ENCODE data around the gene NDUFAF8.

NDUFAF8 gene

DNA sequence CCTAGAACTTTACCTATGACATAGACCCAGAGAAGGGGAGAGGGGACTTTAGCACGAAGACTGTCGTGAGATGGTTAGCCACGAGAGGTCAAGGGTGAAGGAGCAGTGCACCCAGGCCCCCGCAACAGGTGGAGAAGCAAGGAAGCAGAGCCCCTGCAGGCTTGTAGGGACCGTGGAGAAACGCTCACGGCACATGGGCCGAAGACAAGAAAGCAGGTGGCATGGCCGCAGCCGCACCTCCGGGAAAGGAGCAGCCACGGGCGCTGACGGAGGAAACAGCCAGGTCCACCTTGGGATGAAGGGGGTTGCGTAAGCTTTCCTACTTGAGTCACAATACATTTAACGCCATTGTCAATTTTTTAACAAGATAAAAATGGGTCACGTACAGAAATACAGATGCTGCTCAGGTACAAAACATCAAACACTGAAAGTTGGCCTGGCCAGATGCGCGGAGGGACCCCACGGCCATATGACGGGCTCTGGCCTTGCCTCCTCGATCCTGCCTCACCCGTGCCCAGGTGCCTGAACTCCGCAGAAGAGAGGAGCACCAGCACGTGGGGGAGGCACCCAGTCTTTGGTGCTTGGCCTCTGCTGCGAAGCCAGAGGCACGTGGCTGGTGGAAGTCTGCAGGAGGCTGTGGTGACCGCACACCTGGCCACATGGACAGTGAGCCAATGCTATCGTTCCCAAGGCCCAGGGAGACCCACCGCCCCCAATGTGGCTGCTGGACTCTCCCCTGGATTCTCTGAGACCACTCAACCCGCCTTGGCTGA lies 34.8 kb downstream of the NDUFAF8 start:
- no peak for DNase-seq (ENCODE audit: low spot score)
- no peak for FAIRE-seq

DNA sequence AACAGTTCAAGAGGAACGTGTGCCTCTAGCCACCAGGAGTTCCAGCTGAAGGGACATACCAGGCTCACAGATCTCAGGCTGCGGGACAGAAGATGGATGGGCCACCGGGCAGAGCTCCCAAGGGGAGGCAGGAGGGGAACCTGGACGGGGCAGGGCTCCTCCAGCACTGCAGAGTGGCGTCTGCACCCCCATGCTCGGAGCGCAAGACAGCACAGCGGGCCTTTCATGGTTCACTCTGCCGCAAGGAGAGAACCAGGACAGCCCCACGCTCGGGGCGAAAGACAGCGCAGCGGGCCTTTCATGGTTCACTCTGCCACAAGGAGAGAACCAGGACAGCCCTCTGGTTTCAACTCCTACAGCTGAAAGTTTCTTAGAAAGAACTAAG lies 35.3 kb downstream of the NDUFAF8 start:
- DNase-seq (ENCODE audit: low spot score): no peak
- FAIRE-seq: no peak

DNA sequence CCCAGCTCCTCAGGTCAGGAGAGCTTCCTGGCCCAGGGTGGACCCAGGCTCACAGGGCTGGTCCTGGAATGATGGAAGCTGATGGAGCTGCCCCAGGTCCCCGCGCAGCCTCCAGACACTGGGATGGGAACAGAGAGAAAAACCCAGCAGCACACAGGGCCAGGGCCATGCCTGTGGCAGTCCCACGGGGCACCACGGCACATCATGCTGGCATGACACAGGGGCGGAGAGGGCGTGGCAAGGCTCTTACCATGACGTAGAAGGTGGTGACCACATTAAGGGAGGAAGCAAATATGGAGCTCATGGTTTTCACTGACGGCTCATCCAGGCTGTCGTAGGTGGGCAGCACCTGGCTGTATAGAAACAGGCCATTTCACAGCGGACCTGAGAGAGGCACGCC lies 37.7 kb downstream of the NDUFAF8 start:
- no peak for FAIRE-seq
- no peak for DNase-seq (ENCODE audit: low spot score)

DNA sequence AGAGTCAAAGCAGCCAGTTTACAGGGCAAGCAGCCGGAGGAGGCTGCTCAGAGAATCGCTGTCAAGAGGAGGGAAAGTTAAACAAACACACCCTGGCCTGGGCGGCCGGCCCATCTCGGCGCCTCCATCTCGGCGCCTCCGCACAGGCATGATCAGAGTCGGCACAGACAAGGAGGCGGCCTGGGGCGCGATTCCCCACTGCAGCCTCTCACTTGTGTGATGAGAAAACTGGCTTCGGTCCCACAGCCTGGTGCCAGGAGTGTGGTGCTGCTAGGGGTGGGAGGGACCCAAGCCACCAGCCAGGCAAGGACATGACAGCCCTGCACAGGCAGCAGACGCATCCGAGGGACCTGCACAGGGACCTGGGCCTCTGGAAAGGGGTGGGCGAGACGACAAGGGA lies 38.3 kb downstream of the NDUFAF8 start:
- DNase-seq (ENCODE audit: low spot score) (no peak), FAIRE-seq (no peak)

DNA sequence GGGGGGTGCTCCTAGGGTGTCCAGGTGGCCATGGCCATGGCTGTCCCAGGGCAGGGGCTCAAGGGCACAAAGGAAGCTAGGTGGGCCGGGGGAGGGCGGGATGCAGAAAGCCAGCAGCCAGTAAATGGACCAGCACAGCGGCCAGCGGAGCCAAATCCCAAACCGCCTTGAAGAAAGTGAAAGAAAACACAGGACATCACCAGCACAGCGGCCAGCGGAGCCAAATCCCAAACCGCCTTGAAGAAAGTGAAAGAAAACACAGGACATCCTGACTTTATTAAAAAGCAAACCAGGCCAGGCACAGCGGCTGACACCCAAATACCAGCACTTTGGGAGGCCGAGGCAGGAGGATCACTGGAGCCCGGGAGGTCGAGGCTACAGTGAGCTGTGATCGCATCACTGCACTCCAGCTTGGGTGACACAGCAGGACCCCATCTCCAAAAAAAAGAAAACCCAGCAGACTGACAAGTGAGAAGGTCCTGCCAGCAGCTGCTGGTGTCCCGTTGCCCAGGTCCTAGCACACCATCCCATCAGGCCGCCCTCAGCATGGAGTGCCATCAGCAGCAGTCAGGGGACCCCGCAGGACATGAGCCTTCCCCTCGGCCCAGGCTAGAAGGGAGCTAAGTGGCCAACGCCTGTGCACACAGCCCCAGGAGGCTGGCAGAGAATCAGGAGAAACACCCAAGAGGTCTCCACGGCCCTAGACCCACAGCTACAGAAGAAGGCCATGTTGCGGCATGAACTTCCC lies 39.0 kb downstream of the NDUFAF8 start:
- DNase-seq (ENCODE audit: low spot score) (no peak), FAIRE-seq (no peak)

GRCh38 chr17:81278831-81279230 lies 39.7 kb downstream of the NDUFAF8 start:
- FAIRE-seq: no peak
- no peak for DNase-seq (ENCODE audit: low spot score)

GRCh38 chr17:81279278-81280275 lies 40.5 kb downstream of the NDUFAF8 start:
- DNase-seq (ENCODE audit: low spot score) (no peak), FAIRE-seq (no peak)

DNA sequence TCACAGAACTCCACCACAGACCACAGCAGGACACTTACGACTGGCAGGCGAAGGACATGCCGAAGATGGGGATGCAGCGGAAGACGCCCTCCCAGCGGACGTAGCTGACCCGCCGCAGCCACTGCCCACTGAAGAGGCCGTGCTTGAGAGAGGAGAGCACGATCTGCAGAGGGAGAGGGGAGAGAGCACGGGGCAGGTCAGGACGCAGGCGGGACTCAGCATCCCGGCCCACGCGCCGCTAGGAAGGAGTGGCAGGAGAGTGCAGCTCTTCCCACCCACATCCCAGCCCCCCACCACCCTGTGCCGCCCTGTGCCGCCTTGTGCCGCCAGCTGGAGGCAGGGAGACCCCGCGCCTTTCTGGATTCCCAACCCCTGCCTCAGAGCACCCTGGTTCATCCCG lies 41.5 kb downstream of the NDUFAF8 start:
- FAIRE-seq (no peak), DNase-seq (ENCODE audit: low spot score) (no peak)

GRCh38 chr17:81282141-81282540 lies 43.0 kb downstream of the NDUFAF8 start:
- FAIRE-seq: no peak
- DNase-seq (ENCODE audit: low spot score): no peak

DNA sequence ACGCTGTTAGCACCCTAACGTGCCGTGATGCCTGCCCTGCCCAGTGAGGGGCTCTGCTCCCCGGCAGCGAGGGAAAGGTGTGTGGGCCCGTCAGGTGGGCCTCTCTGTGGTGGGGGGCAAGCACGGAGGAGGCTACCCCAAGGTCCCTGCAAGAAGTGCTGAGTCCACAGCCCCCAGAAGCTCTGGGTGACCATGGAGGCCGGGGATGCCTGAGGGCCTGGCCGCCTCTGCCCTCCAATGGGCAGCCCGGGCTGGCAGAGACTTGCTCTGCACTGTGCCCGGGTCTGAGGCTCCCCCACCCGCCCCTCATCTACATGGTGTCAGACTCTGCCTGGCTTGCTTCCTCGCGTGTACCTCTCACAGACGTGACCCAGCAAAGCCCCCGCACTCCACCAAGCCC lies 43.8 kb downstream of the NDUFAF8 start:
- FAIRE-seq (no peak), DNase-seq (ENCODE audit: low spot score) (no peak)

DNA sequence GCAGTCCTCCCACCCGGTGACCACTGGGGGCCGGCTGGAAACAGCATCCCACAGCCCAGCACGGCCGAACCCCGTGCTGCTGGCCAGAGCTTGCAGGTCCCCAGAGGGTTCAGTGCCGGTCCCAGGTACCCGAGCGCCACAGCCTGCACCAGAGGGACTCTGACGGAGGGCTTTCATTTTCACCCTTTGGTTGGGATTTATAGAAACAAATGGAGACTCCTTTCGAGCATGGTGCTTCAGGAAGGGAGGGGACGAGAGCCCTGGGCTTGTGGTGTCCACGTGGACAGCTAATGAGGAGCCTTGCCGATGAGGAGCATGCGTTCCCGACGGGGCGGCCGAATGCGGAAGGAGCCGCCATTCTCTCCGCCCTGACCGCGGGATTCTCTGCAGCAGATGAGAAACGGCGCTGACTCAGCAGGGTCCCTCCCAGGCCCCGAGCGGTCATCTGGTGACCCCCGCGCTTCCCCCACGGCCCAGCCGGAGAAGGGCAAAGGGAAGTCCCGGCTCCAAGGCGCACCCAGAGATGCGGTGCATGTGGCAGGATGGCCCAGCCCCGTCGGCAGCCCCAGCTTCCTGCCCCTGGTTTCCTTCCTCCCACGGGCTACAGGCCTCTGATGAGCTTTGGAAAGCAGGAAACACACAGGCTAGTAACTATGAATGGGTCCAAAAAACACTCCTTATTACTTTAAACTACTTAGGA lies 46.2 kb downstream of the NDUFAF8 start:
- FAIRE-seq (no peak), DNase-seq (ENCODE audit: low spot score) (no peak)

GRCh38 chr17:81285894-81286293 lies 46.8 kb downstream of the NDUFAF8 start:
- FAIRE-seq: no peak
- DNase-seq (ENCODE audit: low spot score): no peak

DNA sequence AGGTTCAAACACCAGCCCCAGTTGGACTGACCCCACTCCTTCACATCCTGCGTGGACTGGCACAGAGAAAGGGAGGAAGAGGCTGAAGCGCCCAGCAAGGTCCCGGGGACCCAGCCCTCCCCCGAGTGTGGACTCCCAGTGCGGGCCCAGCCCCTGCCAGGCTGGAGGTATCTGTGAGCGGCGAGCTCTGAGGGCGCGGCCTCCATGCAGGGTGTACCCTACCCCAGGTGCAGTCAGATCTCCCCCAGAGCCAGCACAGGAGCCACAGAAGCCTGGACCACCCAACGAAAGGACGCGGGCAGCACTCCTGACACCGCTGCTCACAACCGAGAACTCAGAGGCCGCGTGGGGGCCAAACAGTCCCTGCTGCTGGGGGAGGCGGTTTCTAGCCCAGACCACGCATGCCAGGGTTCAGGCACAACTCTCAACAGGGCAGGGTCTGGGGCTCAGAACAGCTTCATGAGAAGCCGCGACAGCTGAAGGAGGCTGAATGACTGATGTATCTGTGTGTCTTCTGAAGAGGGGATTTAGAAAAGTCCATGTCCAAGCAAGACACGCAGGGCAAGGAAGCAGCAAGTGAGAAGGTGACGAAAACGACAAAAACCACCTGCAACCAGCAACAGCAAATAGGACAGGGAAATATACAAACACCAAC lies 47.5 kb downstream of the NDUFAF8 start:
- DNase-seq (ENCODE audit: low spot score) (no peak), FAIRE-seq (no peak)

GRCh38 chr17:81287152-81287551 lies 48.0 kb downstream of the NDUFAF8 start:
- FAIRE-seq: no peak
- DNase-seq (ENCODE audit: low spot score): no peak

DNA sequence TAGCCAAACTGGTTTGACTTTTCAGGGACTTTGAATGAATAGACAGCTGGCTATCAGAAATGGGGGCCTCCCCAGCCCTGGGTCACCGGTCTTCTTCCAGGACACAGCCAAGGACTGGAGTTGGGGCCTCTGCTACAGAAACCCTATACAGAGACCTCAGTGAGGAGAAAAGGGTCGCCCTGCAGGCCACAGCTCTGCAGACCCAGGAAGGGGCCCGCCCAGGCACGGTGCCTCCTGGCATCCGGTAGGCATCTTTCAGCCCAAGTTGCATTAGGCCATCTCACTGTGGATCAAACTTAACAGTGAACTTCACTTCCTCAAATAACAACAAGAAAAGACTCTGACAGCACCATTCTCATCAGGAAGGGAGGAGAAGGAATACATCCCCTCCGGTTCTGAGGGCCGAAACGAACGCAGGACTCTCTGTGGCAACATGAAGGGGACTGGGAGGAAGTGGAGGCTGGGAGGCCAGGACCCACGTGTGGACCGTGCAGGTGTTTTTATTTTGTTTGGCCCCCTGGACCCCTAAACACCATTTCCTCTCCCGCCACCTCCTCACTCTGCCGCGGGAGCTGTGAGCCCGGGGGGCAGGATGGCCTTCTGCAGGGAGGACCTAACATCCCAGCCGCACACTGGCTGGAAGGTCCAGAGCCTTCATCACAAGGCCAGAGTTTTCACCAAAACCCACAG lies 48.8 kb downstream of the NDUFAF8 start:
- FAIRE-seq: no peak
- no peak for DNase-seq (ENCODE audit: low spot score)

DNA sequence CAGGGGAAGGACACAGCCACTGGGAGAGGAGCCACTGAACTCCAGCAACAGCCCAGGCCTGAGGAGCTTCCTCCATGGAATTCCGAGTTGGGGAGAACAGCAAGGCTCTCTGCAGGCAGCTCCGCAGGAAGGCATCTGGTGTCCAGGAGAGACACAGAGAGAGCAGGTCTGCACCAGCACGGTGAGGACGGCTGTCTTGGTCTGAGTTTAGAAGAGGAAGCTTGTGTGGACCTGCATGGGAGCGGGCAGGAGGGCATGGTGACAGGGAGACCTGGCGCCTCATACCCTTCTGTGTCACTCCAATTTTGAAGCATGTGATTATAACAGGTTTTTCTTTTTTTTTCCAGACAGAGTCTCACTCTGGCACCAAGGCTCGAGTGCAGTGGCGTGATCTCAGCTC lies 49.6 kb downstream of the NDUFAF8 start:
- FAIRE-seq: no peak

DNA sequence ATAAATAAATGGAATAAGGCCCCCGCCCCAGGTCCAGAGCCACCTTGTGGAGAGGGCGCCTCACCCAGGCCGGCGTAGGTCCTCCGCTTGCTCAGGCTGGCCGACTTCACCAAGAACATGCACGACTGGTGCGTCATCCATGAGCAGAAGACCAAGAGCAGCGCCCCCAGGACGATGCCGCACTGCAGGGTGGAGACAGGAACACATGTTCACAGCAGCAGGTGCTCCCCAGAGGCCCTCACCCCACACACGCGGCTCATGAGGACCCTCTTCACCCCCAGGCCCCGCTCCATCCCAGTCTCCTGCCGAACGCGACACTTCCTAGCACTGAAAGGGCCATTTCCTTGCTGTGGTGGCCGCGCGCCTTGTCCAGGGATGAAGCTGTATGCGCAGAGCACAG lies 50.5 kb downstream of the NDUFAF8 start:
- DNase-seq (ENCODE audit: low spot score): no peak
- FAIRE-seq: no peak

More for the DNA sequence above, 49.6 kb downstream of the NDUFAF8 start:
- no peak for DNase-seq (ENCODE audit: low spot score)

GRCh38 chr17:81290230-81290629 lies 51.1 kb downstream of the NDUFAF8 start:
- FAIRE-seq: no peak
- no peak for DNase-seq (ENCODE audit: low spot score)
